ENCODE results near the gene ACAD10. TPM values are rescaled to one million over a fixed set of nuclear protein-coding genes. Genes with fewer than 3 reads are reported as not detected.
"Not testable (repeated sequence)": the region's sequence is repeated elsewhere in the genome, so short reads cannot be mapped to it uniquely, and the experiment has no call there.

ACAD10 gene
- 10 to 100 TPM; 25.3 to 28.5 TPM for total RNA-seq

GRCh38 chr12:111685811-111686573 is at the start of gene ACAD10, which contains the start of gene BRAP:
Gene ACAD10 (plus strand): TSS chr12:111686053. CDS start chr12:111692710, 6,657 bp downstream.
Gene BRAP (minus strand): TSS chr12:111685956. CDS start chr12:111685792, 164 bp downstream.
- Mint-ChIP-seq H3K36me3 (ENCODE audit: low read depth) (peaks cover 24% of the 10 kb centered on the region), H3K9me3 (no peaks in the 10 kb centered on the region), H3K4me1 (peaks cover 37% of the 10 kb centered on the region), H3K27me3 (no peaks in the 10 kb centered on the region), H3K4me3 (peak within 1 kb of the TSS; percentile 99), H3K27ac (peak within 1 kb of the TSS; percentile 93)
- ChIA-PET CTCF (interaction anchor here (1.0 to 2.1 kb wide), 4 partner anchors 12 to 981 kb away, joined by 3 to 15 read pairs (median 3); no protein-coding TSS in a partner anchor), POLR2A (interaction anchor here (0.6 to 3.9 kb wide), 25 partner anchors 8 to 1292 kb away, joined by 3 to 34 read pairs (median 4); partner anchors contain the start of genes ERP29, MAPKAPK5, NAA25 and OAS2)
- DNase-seq: peak; percentile 95

- no peak for DNase-seq
- H3K4me1 Mint-ChIP-seq: peaks cover 2% of the 10 kb centered on the region
- ChIA-PET POLR2A (no interaction called here), CTCF (no interaction called here)
- no peak overlapping the region for H3K27ac Mint-ChIP-seq
- no peaks in the 10 kb centered on the region for H3K27me3 Mint-ChIP-seq
- H3K4me3 Mint-ChIP-seq: no peak overlapping the region
- H3K36me3 Mint-ChIP-seq (ENCODE audit: low read depth): peaks cover 3% of the 10 kb centered on the region
- H3K9me3 Mint-ChIP-seq: no peaks in the 10 kb centered on the region
These were observed 49.5 kb upstream of the ACAD10 start for GRCh38 chr12:111636209-111636945.

DNA sequence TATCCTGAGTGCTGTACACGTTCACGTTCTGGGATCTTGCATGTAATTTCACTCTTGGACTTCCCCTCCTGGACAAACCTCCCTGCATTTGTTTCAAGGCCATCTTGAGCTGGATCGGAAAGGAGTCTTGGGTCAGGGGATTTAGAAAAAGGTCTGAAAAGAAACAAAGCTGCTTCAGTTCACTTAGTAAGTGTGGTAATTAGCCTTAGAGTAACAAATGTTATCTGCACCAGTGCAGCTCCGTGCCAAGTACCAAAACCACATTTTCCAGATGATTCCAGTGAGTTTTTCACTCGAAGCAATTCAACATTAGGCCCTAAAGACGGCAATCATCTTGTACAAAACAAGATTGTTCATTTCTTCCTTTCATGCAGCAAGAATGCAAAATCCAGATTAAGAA is 47.3 kb upstream of the ACAD10 start:
- Mint-ChIP-seq H3K27ac (no peak overlapping the region), H3K27me3 (no peaks in the 10 kb centered on the region), H3K4me3 (no peak overlapping the region), H3K4me1 (peaks cover 2% of the 10 kb centered on the region), H3K36me3 (ENCODE audit: low read depth) (peaks cover 15% of the 10 kb centered on the region), H3K9me3 (no peaks in the 10 kb centered on the region)
- CTCF ChIA-PET: no interaction called here
- POLR2A ChIA-PET: no interaction called here
- DNase-seq: no peak

- H3K36me3 Mint-ChIP-seq (ENCODE audit: low read depth): peaks cover 22% of the 10 kb centered on the region
- POLR2A ChIA-PET: no interaction called here
- CTCF ChIA-PET: interaction anchor here (0.6 kb wide), 1 partner anchor 122 kb away, joined by 3 read pairs; no protein-coding TSS in a partner anchor
- peaks cover under 1% of the 10 kb centered on the region for H3K4me1 Mint-ChIP-seq
- H3K27me3 Mint-ChIP-seq: no peaks in the 10 kb centered on the region
- no peak for DNase-seq
- no peaks in the 10 kb centered on the region for H3K9me3 Mint-ChIP-seq
- no peak overlapping the region for H3K4me3 Mint-ChIP-seq
- H3K27ac Mint-ChIP-seq: no peak overlapping the region
These were observed 45.3 kb upstream of the ACAD10 start for GRCh38 chr12:111640506-111640905.

GRCh38 chr12:111642681-111643426 is 43.0 kb upstream of the ACAD10 start:
- no peaks in the 10 kb centered on the region for H3K4me1 Mint-ChIP-seq
- H3K36me3 Mint-ChIP-seq (ENCODE audit: low read depth): peaks cover 38% of the 10 kb centered on the region
- H3K27me3 Mint-ChIP-seq: no peaks in the 10 kb centered on the region
- POLR2A ChIA-PET: no interaction called here
- H3K27ac Mint-ChIP-seq: no peak overlapping the region
- CTCF ChIA-PET: interaction anchor here (0.6 kb wide), 1 partner anchor 28 kb away, joined by 3 read pairs; no protein-coding TSS in a partner anchor
- DNase-seq: no peak
- H3K4me3 Mint-ChIP-seq: no peak overlapping the region
- H3K9me3 Mint-ChIP-seq: no peaks in the 10 kb centered on the region

DNA sequence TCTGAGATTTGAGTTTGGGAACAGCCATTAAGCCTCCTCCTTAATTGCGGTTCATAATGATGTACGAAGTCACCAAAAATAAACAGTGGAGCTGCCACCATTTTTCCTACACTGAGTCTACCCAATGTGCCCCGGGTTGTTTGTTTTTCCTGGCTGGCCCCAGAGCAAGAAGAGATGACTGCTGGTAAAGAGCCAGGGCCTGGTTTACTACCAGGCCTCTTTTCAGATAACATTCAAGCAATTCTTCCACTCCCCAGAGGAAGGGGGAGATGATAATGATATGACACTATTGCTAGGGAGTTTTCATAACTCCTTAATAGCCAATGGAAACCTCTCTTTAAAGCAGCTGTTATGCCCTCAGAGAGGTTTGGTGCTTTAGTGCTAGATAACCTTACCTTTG is 42.4 kb upstream of the ACAD10 start:
- H3K36me3 Mint-ChIP-seq (ENCODE audit: low read depth): peaks cover 37% of the 10 kb centered on the region

DNA sequence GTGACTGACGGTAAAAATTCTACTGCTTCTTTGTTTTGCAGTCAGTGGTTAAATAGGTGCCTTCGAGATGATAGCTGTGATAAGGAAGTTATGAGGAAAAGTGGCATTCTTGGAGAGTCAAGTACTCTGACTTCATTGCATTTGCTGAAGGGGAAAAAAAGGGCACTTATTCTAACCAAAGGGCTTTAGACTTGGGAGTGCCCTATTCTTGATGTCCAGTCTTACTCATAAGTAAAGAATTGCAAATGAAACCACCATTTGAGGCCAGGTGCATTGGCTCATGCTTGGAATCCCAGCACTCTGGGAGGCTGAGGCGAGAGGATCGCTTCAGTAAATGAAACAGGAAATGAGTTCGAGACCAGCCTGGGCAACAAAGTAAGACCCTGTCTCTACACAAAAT is 40.4 kb upstream of the ACAD10 start:
- CTCF ChIA-PET: no interaction called here
- no peaks in the 10 kb centered on the region for H3K4me1 Mint-ChIP-seq
- no peaks in the 10 kb centered on the region for H3K27me3 Mint-ChIP-seq
- no peaks in the 10 kb centered on the region for H3K9me3 Mint-ChIP-seq
- H3K36me3 Mint-ChIP-seq (ENCODE audit: low read depth): peaks cover 42% of the 10 kb centered on the region
- no peak for DNase-seq
- no peak overlapping the region for H3K27ac Mint-ChIP-seq
- POLR2A ChIA-PET: no interaction called here
- no peak overlapping the region for H3K4me3 Mint-ChIP-seq

More for the DNA sequence above, 42.4 kb upstream of the ACAD10 start:
- DNase-seq: no peak
- no peaks in the 10 kb centered on the region for H3K27me3 Mint-ChIP-seq
- no peak overlapping the region for H3K4me3 Mint-ChIP-seq
- no peaks in the 10 kb centered on the region for H3K9me3 Mint-ChIP-seq
- H3K4me1 Mint-ChIP-seq: no peaks in the 10 kb centered on the region
- ChIA-PET POLR2A (no interaction called here), CTCF (no interaction called here)
- no peak overlapping the region for H3K27ac Mint-ChIP-seq

DNA sequence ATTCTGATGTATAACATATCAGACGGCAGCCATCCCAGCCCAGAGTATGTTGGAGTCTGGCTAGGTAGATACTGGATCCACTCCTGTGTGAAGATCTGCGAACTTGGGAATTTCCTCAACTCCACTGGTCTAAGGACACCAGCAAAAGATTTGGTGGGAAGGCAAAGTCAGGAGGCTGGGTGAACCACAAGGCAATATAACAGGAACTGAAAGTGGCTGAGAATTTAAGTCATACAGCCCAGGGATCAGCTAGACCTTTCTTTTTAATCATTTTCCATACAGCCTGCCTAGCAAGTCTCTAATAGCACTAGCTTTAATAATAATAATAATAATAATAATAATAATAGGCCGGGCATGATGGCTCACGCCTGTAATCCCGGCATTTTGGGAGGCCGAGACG is 34.9 kb upstream of the ACAD10 start:
- Mint-ChIP-seq H3K4me3 (no peak overlapping the region), H3K9me3 (no peaks in the 10 kb centered on the region), H3K36me3 (ENCODE audit: low read depth) (peaks cover 37% of the 10 kb centered on the region), H3K27ac (no peak overlapping the region), H3K4me1 (no peaks in the 10 kb centered on the region), H3K27me3 (no peaks in the 10 kb centered on the region)
- no peak for DNase-seq
- POLR2A ChIA-PET: no interaction called here
- CTCF ChIA-PET: no interaction called here

DNA sequence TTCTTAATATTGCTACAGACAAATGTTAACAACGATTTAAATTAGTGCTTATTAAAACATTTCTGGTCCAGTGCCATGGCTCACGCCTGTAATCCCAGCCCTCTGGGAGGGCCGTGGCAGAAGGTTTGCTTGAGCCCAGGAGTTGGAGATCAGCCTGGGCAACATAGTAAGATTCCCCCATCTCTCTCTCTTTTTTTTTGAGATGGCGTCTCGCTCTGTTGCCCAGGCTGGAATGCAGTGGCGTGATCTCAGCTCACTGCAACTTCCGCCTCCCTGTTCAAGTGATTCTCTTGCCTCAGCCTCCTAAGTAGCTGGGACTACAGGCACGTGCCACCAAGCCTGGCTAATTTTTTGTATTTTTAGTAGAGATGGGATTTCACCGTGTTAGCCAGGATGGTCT is 33.3 kb upstream of the ACAD10 start:
- POLR2A ChIA-PET: interaction anchor here (0.6 kb wide), 1 partner anchor 34 kb away, joined by 3 read pairs; no protein-coding TSS in a partner anchor
- H3K4me3 Mint-ChIP-seq, DNase-seq, H3K4me1 Mint-ChIP-seq, CTCF ChIA-PET, H3K27ac Mint-ChIP-seq, H3K9me3 Mint-ChIP-seq, H3K27me3 Mint-ChIP-seq: not testable (repeated sequence)
- peaks cover 28% of the 10 kb centered on the region for H3K36me3 Mint-ChIP-seq (ENCODE audit: low read depth)

DNA sequence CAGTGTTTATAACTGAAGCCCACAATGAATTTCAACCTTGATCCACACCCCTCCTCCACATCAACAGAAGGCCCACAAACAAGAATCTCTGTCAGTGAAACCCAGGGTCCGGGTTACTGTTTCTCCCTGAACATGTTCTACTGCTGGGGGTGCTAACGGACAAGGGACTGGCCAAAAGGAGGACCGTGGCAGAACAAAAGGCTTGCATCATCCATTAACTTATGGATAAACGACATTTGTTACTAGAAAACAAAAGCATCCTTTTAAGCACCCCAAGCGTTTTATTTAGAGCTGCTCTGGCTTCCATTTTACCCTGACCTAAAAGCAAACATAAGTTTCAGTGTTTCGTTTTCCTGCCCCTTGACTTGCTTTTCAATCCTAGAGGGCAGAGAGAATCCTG is 32.3 kb upstream of the ACAD10 start:
- ChIA-PET POLR2A (no interaction called here), CTCF (no interaction called here)
- Mint-ChIP-seq H3K4me1 (no peaks in the 10 kb centered on the region), H3K27me3 (no peaks in the 10 kb centered on the region), H3K4me3 (no peak overlapping the region), H3K9me3 (no peaks in the 10 kb centered on the region), H3K27ac (no peak overlapping the region), H3K36me3 (ENCODE audit: low read depth) (peaks cover 35% of the 10 kb centered on the region)
- DNase-seq: no peak

DNA sequence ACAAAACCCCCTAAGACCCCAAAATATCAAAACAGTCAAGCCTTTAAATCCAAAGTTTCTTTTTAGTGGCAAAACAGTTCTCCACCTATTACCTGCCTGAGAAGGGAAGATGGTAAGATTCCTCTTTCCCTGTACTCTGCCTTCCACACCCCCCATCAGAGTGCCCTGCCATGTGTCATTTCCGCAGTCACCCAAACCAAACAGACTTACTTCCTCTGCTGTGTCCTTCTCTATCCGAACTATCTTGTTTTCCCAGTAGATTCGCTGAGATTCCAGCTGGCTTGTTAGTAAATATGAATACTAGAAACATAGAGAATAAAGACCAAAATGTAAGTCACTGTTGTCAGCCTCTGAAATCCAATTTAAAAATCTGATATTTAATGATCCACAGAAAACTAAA is 30.5 kb upstream of the ACAD10 start:
- H3K36me3 Mint-ChIP-seq (ENCODE audit: low read depth): peaks cover 43% of the 10 kb centered on the region

GRCh38 chr12:111656016-111656415 is 29.8 kb upstream of the ACAD10 start:
- no peaks in the 10 kb centered on the region for H3K9me3 Mint-ChIP-seq
- peaks cover 45% of the 10 kb centered on the region for H3K36me3 Mint-ChIP-seq (ENCODE audit: low read depth)
- H3K27me3 Mint-ChIP-seq: no peaks in the 10 kb centered on the region
- H3K4me3 Mint-ChIP-seq: no peak overlapping the region
- no peaks in the 10 kb centered on the region for H3K4me1 Mint-ChIP-seq
- POLR2A ChIA-PET: no interaction called here
- DNase-seq: no peak
- CTCF ChIA-PET: no interaction called here
- no peak overlapping the region for H3K27ac Mint-ChIP-seq

More for the DNA sequence above, 30.5 kb upstream of the ACAD10 start:
- Mint-ChIP-seq H3K27ac (no peak overlapping the region), H3K9me3 (no peaks in the 10 kb centered on the region), H3K27me3 (no peaks in the 10 kb centered on the region), H3K4me3 (no peak overlapping the region), H3K4me1 (no peaks in the 10 kb centered on the region)
- CTCF ChIA-PET: no interaction called here
- no peak for DNase-seq
- POLR2A ChIA-PET: no interaction called here

- Mint-ChIP-seq H3K36me3 (ENCODE audit: low read depth) (peaks cover 37% of the 10 kb centered on the region), H3K27ac (no peak overlapping the region), H3K9me3 (no peaks in the 10 kb centered on the region), H3K4me1 (peaks cover 2% of the 10 kb centered on the region), H3K4me3 (no peak overlapping the region), H3K27me3 (no peaks in the 10 kb centered on the region)
- DNase-seq: no peak
- ChIA-PET POLR2A (no interaction called here), CTCF (no interaction called here)
These were observed 21.4 kb upstream of the ACAD10 start for GRCh38 chr12:111664499-111664898.

All from activated CD4-positive, alpha-beta memory T cell treated with anti-CD3 and anti-CD28 coated beads, Interleukin-2, amount 10 ng/mL, durations not matched to agents 7 days and 5 days (primary cell).